HFFc6 (cell line): Measurements from ENCODE around the gene KLHL42. TPM values are rescaled to one million over a fixed set of nuclear protein-coding genes. Genes with fewer than 3 reads are reported as not detected.

Source experiments
- DNase-seq: peaks from one replicate; pipeline ENCODE4 v3.0.0-alpha.2; 2018
- H3K27ac Mint-ChIP-seq: 2 replicates; pipeline ENCODE4 v1.8.0; 2020; ENCODE audit warnings: mild to moderate bottlenecking, mixed read lengths
- H3K27me3 Mint-ChIP-seq: 2 replicates; pipeline ENCODE4 v1.8.0; 2021; ENCODE audit warnings: mild to moderate bottlenecking, moderate library complexity, mixed read lengths; ENCODE audit not compliant: insufficient read depth
- H3K36me3 Mint-ChIP-seq: 2 replicates; pipeline ENCODE4 v1.8.0; 2021; ENCODE audit warnings: low read depth, mixed read lengths
- H3K4me1 Mint-ChIP-seq: 2 replicates; pipeline ENCODE4 v1.8.0; 2020; ENCODE audit warnings: low read depth, mixed read lengths
- H3K4me3 Mint-ChIP-seq: 2 replicates; pipeline ENCODE4 v1.8.0; 2020; ENCODE audit warnings: mild to moderate bottlenecking, moderate library complexity, mixed read lengths
- H3K9me3 Mint-ChIP-seq: 2 replicates; pipeline ENCODE4 v1.8.0; 2020; ENCODE audit warnings: mild to moderate bottlenecking, mixed read lengths
- CTCF ChIP-seq: fragments of 200-600 bp; sonication (generic); IDR thresholded peaks from 2 replicates; pipeline ENCODE4 v1.5.0; 2021; ENCODE audit warnings: antibody characterized with exemption, mild to moderate bottlenecking
- total RNA-seq, 6 experiments: library from RNA; stranded (reverse); fragmentation: NEBNext Ultra II Directional; extraction: Animal tissue kit (Norgen Biotek cat#: 25700); gene quantifications; 2 replicates in 1 of 6; 3 replicates in 5 of 6; pipeline ENCODE4 v1.2.3, GENCODE V29; 2021

KLHL42 gene
- total RNA-seq, 6 experiments from 2014 or later, result 17.6 to 24.7 (median 19.3) TPM

DNA sequence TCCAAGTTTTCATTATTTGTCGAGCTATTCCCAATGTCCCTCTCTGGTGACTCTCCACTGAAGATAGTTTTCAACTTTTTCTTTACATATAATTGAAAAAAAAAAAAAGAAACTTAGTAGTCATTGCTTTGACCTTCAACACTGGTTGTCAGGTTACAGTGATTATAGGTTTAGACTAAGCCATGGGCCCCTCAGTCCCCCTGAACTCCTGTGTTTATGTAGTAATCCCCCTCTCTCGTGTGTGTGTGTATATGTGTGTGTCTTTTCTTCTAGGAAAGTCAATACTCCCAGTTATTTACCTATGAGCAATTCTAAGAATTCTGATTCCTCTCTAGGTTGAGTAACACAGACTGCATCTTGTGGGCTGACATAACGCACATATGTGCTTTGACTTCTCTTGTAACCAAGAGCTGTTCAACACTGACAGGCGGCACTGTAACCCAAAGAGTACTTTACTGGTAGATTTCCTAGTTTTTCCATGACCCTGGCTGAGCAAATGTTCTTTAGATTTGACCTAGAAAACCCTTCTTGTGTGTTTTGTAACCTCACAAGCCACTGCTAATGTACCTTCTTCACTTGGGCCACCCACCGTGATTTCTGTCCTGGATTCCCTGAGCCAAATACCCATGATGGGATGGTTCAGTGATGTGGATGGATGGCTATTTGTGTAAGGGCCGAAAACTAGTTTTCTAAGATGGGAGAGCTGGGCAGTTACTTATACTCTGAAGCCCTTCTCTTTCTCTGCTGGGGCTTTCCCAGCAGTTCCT is 15.0 kb downstream of the KLHL42 start:
- no peak for TF ChIP-seq CTCF
- Mint-ChIP-seq H3K27me3 (no peaks in the 10 kb centered on the region; the same call in 1 of the 2 replicates), H3K27ac (no peak overlapping the region), H3K36me3 (peaks cover 43% of the 10 kb centered on the region), H3K9me3 (no peaks in the 10 kb centered on the region), H3K4me3 (no peak overlapping the region), H3K4me1 (peaks cover 4% of the 10 kb centered on the region; the same call in 1 of the 2 replicates)
- DNase-seq, result no peak

DNA sequence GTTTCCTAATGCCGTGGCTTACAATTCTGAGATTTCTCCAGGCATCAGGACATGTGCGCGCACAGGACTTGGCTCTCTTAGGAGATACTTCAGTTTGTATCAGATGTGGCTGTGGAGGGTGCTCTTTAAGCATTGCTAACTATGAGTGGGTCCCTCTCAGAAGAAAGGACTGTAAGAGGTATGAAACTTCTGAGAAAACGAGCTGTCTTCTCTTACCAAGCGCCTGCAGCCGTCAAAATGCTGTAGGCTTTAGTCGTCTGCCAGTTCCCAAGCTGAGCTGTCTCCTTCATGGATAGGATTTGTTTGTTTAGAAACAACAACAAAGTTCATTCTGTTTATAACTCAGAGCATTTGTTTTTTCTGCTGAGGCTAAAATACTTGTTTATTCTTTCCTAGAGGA is 16.1 kb downstream of the KLHL42 start:
- no peak for DNase-seq
- Mint-ChIP-seq H3K36me3 (peaks cover 46% of the 10 kb centered on the region), H3K27me3 (no peaks in the 10 kb centered on the region; the same call in 1 of the 2 replicates), H3K4me3 (no peak overlapping the region), H3K9me3 (no peaks in the 10 kb centered on the region), H3K4me1 (0 out of 2 replicates have a peak, but pooled peaks cover 4% of the 10 kb centered on the region), H3K27ac (no peak overlapping the region)
- no peak for TF ChIP-seq CTCF

- 0 out of 2 replicates have a peak, but pooled peaks cover 4% of the 10 kb centered on the region for H3K4me1 Mint-ChIP-seq
These were observed 17.4 kb downstream of the KLHL42 start for GRCh38 chr12:27797301-27798025.

DNA sequence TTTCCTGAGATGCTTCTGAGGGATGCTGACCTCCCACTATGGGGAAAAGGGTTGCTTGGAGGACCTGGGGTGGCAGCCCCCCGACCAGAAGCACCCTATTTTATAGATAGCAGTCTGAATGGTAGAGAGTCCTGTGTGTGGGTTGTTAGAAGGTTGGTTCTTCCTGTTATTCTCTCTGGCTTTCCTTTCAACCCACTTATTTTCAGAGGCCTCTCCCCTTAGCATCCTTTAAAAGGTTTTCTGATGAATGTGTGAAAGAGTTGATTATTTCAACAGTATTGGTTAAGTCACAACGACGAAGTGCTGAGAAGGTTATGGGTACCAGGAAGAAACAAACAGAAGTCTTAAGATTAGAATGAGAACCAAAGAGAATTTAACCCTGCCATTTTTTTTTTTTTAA is 20.8 kb downstream of the KLHL42 start:
- no peaks in the 10 kb centered on the region for H3K9me3 Mint-ChIP-seq
- H3K36me3 Mint-ChIP-seq, result peaks cover 27% of the 10 kb centered on the region
- H3K4me3 Mint-ChIP-seq, result no peak overlapping the region
- no peak for DNase-seq
- no peak overlapping the region for H3K27ac Mint-ChIP-seq
- no peak for TF ChIP-seq CTCF
- no peaks in the 10 kb centered on the region for H3K4me1 Mint-ChIP-seq
- peaks cover 3% of the 10 kb centered on the region; the same call in 1 of the 2 replicates for H3K27me3 Mint-ChIP-seq

More at GRCh38 chr12:27797301-27798025, 17.4 kb downstream of the KLHL42 start:
- no peaks in the 10 kb centered on the region; the same call in 1 of the 2 replicates for H3K27me3 Mint-ChIP-seq
- TF ChIP-seq CTCF, result no peak
- H3K27ac Mint-ChIP-seq, result no peak overlapping the region
- no peaks in the 10 kb centered on the region for H3K9me3 Mint-ChIP-seq
- H3K4me3 Mint-ChIP-seq, result no peak overlapping the region
- DNase-seq, result no peak
- H3K36me3 Mint-ChIP-seq, result peaks cover 35% of the 10 kb centered on the region

GRCh38 chr12:27801630-27802029 is 21.6 kb downstream of the KLHL42 start:
- peaks cover 5% of the 10 kb centered on the region; the same call in 1 of the 2 replicates for H3K27me3 Mint-ChIP-seq
- no peak for TF ChIP-seq CTCF

More at GRCh38 chr12:27801630-27802029, 21.6 kb downstream of the KLHL42 start:
- no peak for DNase-seq
- Mint-ChIP-seq H3K4me3 (no peak overlapping the region), H3K27ac (no peak overlapping the region), H3K9me3 (no peaks in the 10 kb centered on the region), H3K36me3 (peaks cover 26% of the 10 kb centered on the region), H3K4me1 (no peaks in the 10 kb centered on the region)
